Hematopoietic multipotent progenitor cell treated with erythropoietin and hydrocortisone succinate and interleukin-3 and kit ligand, for 15 days (in vitro differentiated cells): ENCODE results near the gene CDC14A.
"Not testable (repeated sequence)": the region's sequence is repeated elsewhere in the genome, so short reads cannot be mapped to it uniquely, and the experiment has no call there.

Experiments
- DNase-seq: peaks from one replicate; pipeline ENCODE4 v3.0.0-alpha.2; 2015; ENCODE audit warnings: low spot score

The CDC14A gene

GRCh38 chr1:100362821-100363466, 10.6 kb downstream of the CDC14A start:
- DNase-seq: no peak

- no peak for DNase-seq
Observed at GRCh38 chr1:100363831-100364230, 11.5 kb downstream of the CDC14A start.

GRCh38 chr1:100364697-100365096, 12.4 kb downstream of the CDC14A start:
- DNase-seq: no peak

GRCh38 chr1:100366209-100366525, 13.9 kb downstream of the CDC14A start:
- no peak for DNase-seq

GRCh38 chr1:100369339-100369738, 17.0 kb downstream of the CDC14A start:
- not testable (repeated sequence) for DNase-seq

- not testable (repeated sequence) for DNase-seq
Observed at GRCh38 chr1:100373953-100374352, 21.6 kb downstream of the CDC14A start.

GRCh38 chr1:100376890-100377289, 24.6 kb downstream of the CDC14A start:
- DNase-seq: not testable (repeated sequence)

- DNase-seq: no peak
Observed at GRCh38 chr1:100377590-100378361, 25.5 kb downstream of the CDC14A start.

GRCh38 chr1:100378956-100379355, 26.6 kb downstream of the CDC14A start:
- DNase-seq: no peak

GRCh38 chr1:100380635-100381034, 28.3 kb downstream of the CDC14A start:
- no peak for DNase-seq

- no peak for DNase-seq
Observed at GRCh38 chr1:100382657-100383056, 30.4 kb downstream of the CDC14A start.

GRCh38 chr1:100383743-100384405, 31.6 kb downstream of the CDC14A start:
- DNase-seq: no peak

GRCh38 chr1:100387209-100387608, 34.9 kb downstream of the CDC14A start:
- no peak for DNase-seq

- DNase-seq: no peak
Observed at GRCh38 chr1:100387657-100388350, 35.5 kb downstream of the CDC14A start.

- no peak for DNase-seq
Observed at GRCh38 chr1:100390531-100390930, 38.2 kb downstream of the CDC14A start.

GRCh38 chr1:100391675-100392074, 39.4 kb downstream of the CDC14A start:
- no peak for DNase-seq

- no peak for DNase-seq
Observed at GRCh38 chr1:100392756-100393155, 40.5 kb downstream of the CDC14A start.

GRCh38 chr1:100394285-100394684, 42.0 kb downstream of the CDC14A start:
- DNase-seq: no peak

GRCh38 chr1:100395913-100396312, 43.6 kb downstream of the CDC14A start:
- no peak for DNase-seq

- DNase-seq: peak; percentile 28
Observed at GRCh38 chr1:100396651-100397050, 44.3 kb downstream of the CDC14A start.

- no peak for DNase-seq
Observed at GRCh38 chr1:100397681-100398080, 45.4 kb downstream of the CDC14A start.

- DNase-seq: no peak
Observed at GRCh38 chr1:100398648-100399047, 46.3 kb downstream of the CDC14A start.

GRCh38 chr1:100400404-100400803, 48.1 kb downstream of the CDC14A start:
- no peak for DNase-seq
